HG02973 (cell line): ENCODE measurements around the gene SLC24A3.

Source experiments
- ATAC-seq: cut with Tn5 transposase; IDR thresholded peaks from one replicate; pipeline ENCODE4 v1.9.1; 2021; ENCODE audit warnings: moderate library complexity; ENCODE audit not compliant: unreplicated experiment

The SLC24A3 gene

GRCh38 chr20:19527509-19527908 lies 315.1 kb downstream of the SLC24A3 start:
- ATAC-seq, result no peak

GRCh38 chr20:19528286-19529030 lies 316.0 kb downstream of the SLC24A3 start:
- no peak for ATAC-seq

GRCh38 chr20:19530006-19530405 lies 317.6 kb downstream of the SLC24A3 start:
- ATAC-seq, result no peak

- no peak for ATAC-seq
Observed at GRCh38 chr20:19531446-19531845, 319.0 kb downstream of the SLC24A3 start.

- ATAC-seq, result no peak
Observed at GRCh38 chr20:19538556-19538955, 326.1 kb downstream of the SLC24A3 start.

GRCh38 chr20:19539191-19539590 lies 326.7 kb downstream of the SLC24A3 start:
- ATAC-seq, result no peak

- no peak for ATAC-seq
Observed at GRCh38 chr20:19540392-19540791, 327.9 kb downstream of the SLC24A3 start.

GRCh38 chr20:19543101-19543500 lies 330.7 kb downstream of the SLC24A3 start:
- no peak for ATAC-seq

GRCh38 chr20:19544684-19545083 lies 332.2 kb downstream of the SLC24A3 start:
- no peak for ATAC-seq

GRCh38 chr20:19546648-19547047 lies 334.2 kb downstream of the SLC24A3 start:
- ATAC-seq, result no peak

- no peak for ATAC-seq
Observed at GRCh38 chr20:19547547-19547946, 335.1 kb downstream of the SLC24A3 start.

GRCh38 chr20:19549896-19550295 lies 337.5 kb downstream of the SLC24A3 start:
- ATAC-seq, result no peak

- ATAC-seq, result no peak
Observed at GRCh38 chr20:19552221-19553180, 340.1 kb downstream of the SLC24A3 start.

- ATAC-seq, result no peak
Observed at GRCh38 chr20:19554666-19555065, 342.2 kb downstream of the SLC24A3 start.

- ATAC-seq, result no peak
Observed at GRCh38 chr20:19555726-19556125, 343.3 kb downstream of the SLC24A3 start.

- no peak for ATAC-seq
Observed at GRCh38 chr20:19557291-19557690, 344.8 kb downstream of the SLC24A3 start.

- no peak for ATAC-seq
Observed at GRCh38 chr20:19560881-19561480, 348.5 kb downstream of the SLC24A3 start.

- ATAC-seq, result no peak
Observed at GRCh38 chr20:19562426-19562825, 350.0 kb downstream of the SLC24A3 start.

- no peak for ATAC-seq
Observed at GRCh38 chr20:19564261-19564660, 351.8 kb downstream of the SLC24A3 start.

- no peak for ATAC-seq
Observed at GRCh38 chr20:19565736-19566135, 353.3 kb downstream of the SLC24A3 start.

GRCh38 chr20:19566226-19566945 lies 353.9 kb downstream of the SLC24A3 start:
- ATAC-seq, result no peak
